DMS 273 (cell line): ENCODE results near the gene U2AF2.

ENCODE experiments used
- DNase-seq: peaks from one replicate; lab custom pipeline; 2025; ENCODE audit not compliant: unreplicated experiment; lab: John Stamatoyannopoulos, UW

U2AF2 gene

GRCh38 chr19:55673465-55673864, 18.6 kb downstream of the U2AF2 start:
- DNase-seq = peak; percentile 30

- DNase-seq = no peak
Observed at GRCh38 chr19:55673889-55674288, 19.1 kb downstream of the U2AF2 start.

- DNase-seq = peak; percentile 45
Observed at GRCh38 chr19:55674459-55674840, 19.6 kb downstream of the U2AF2 start.

- DNase-seq = peak; percentile 99
Observed at GRCh38 chr19:55674841-55675660, 20.2 kb downstream of the U2AF2 start, which contains the start of gene EPN1. Gene EPN1, plus strand, starts transcription at chr19:55675226. Its CDS starts 3,402 bp downstream, at chr19:55678628.

- DNase-seq = no peak
Observed at GRCh38 chr19:55675661-55676354, 21.0 kb downstream of the U2AF2 start.

GRCh38 chr19:55676383-55676782, 21.5 kb downstream of the U2AF2 start:
- peak; percentile 45 for DNase-seq

- DNase-seq = no peak
Observed at GRCh38 chr19:55676889-55677505, 22.2 kb downstream of the U2AF2 start.

- DNase-seq = no peak
Observed at GRCh38 chr19:55677572-55678028, 22.8 kb downstream of the U2AF2 start.

- DNase-seq = no peak
Observed at GRCh38 chr19:55678121-55678671, 23.4 kb downstream of the U2AF2 start.

GRCh38 chr19:55679343-55680257, 24.8 kb downstream of the U2AF2 start:
- no peak for DNase-seq

- DNase-seq = no peak
Observed at GRCh38 chr19:55680339-55681130, 25.7 kb downstream of the U2AF2 start.

GRCh38 chr19:55681131-55682092, 26.6 kb downstream of the U2AF2 start:
- no peak for DNase-seq

- no peak for DNase-seq
Observed at GRCh38 chr19:55683449-55684261, 28.8 kb downstream of the U2AF2 start.

GRCh38 chr19:55684946-55685681, 30.3 kb downstream of the U2AF2 start:
- DNase-seq = no peak

GRCh38 chr19:55685776-55686175, 30.9 kb downstream of the U2AF2 start:
- no peak for DNase-seq

- no peak for DNase-seq
Observed at GRCh38 chr19:55686311-55687050, 31.6 kb downstream of the U2AF2 start.
